IPS DF 4.7 (cell line): Measurements from ENCODE around the gene MCF2L2.

Experiments
- DNase-seq: peaks from one replicate; pipeline ENCODE4 v3.0.0-alpha.2; 2013; ENCODE audit warnings: low spot score; ENCODE audit errors: extremely low read depth

MCF2L2 gene

DNA sequence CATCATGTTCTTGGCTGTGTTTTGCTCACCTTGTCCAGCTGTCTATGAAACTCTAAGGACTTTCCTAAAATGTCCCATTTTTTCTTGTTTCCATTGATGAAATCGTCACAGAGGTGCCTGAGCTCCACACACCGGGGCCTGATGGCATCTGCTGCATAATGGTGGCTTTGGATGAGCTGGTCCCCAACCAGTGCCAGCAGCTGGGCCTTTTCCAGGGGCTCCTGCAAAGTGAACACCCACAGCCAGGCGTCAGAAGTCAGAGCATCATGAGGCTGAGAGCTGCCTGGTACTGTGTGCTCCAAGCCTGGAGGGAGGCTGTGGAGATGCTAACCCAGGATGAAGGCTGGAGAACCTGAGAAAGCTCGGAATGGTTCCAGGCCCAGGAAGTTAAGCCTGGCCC lies 128.4 kb downstream of the MCF2L2 start:
- DNase-seq, result no peak

DNA sequence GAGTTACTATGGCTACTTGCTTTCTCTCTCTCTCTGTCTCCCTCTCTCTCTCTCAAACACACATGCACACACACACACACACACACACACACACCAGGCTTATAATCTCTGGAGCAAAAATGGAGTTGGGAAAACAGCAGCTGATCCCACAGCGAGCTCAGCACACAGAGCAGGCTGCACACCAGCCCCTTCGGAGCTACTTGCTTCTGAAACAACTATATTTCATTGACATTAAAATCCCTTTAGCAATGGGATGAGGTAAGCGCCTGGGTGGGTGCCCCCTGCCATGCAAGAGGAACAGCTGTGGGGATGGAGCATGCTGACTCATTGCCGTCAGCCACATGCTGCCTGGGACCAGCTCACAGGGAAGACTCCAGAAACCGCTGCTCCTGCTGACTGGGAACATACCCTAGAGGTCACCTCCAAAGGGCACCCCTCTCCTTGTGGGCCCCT lies 129.7 kb downstream of the MCF2L2 start:
- DNase-seq, result peak; percentile 11

DNA sequence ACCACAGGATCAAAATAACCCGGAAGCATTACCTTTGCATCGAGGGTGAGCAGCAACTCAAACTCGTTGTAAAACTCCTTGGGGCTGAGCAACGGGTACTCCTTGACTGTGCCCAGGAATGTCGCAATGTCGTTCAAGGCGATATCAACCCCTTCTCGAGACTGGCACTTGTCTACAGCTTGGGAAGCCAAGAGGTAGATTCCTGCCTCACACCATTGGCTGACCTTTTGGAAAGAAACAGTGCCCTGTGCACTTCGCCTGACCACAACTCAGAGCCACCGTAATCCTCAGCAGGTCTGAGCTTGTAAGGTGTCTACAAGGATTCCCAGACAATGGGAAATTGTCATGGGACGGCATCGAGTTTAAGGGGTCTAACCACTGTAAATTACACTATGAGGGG lies 131.5 kb downstream of the MCF2L2 start:
- DNase-seq, result no peak

DNA sequence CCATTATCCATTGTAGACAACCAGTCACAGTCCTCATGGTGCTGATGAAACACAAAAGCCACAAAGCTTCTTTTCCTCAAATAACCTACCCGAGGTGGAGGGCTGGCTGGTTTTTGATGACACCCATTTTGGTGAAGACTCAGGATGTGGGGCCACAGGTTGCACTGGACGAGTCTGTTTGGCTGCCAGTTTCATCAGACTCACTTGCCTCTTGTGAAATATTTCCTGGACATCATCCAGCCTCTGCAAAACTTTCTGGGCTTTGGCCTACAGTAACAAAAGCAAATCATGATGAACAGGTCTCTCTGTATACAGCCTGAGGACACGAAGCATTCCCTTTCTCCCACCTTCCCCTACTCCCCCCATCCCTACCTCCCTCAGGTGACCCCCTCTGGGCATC lies 133.2 kb downstream of the MCF2L2 start:
- DNase-seq, result no peak

DNA sequence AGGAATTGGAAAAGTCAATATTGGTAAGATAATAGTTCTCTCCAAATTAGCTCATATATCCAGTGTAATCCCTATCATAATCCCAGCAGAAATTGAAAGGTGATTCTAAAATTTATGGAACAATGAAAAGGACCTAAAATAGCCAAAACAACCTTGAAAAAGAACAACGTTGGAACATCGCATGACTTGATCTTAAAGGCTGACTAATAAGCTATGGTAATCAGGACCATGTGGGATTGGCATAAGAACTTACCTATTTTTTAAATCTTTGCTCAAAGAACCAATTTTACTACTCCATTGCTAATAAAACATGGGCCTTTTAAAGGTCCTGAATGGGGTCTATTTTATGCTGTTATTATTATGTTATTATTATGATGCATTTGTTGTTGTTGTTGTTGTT lies 134.5 kb downstream of the MCF2L2 start:
- no peak for DNase-seq

DNA sequence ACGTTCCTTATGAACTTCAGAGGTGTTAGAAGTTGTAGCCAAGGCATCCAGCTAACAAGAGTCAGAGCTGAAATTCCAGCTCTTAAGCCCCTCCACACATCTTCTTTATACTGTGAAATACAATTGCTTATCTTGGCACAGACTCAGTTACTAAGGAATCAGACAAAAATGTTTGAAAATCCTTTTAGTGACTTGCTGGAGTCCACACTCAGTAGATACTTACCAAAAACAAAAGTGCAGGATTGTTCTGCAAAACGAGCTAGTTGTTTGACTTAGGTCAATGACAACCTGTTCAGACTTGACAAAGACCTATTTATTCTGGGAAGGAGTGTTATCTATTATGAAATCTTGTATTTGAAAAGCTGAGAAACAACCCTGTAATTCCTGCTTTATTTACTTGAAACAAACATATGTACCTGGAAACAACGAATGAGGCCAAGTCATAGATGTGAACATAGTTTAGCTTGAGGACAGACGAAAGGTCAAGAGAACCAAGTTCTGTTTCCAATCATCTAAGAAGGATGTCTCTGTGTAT lies 136.9 kb downstream of the MCF2L2 start:
- no peak for DNase-seq

DNA sequence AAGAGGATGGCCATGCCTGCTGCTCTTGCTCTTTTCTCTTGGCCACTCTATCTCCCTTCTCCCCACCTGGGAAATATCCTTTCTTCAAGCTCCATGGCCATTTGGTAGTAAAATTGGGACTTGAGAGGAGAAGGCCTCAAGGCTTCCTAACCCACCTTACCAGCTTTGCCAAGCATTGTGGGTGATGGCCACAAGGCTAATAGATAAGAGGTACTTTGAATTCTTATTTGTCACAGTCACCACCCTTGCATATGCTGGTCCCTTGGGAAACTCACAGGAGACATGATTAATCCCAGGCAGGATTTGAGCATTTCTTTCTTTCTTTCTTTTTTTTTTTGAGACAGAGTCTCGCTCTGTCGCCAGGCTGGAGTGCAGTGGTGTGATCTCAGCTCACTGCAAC lies 138.2 kb downstream of the MCF2L2 start:
- no peak for DNase-seq

DNA sequence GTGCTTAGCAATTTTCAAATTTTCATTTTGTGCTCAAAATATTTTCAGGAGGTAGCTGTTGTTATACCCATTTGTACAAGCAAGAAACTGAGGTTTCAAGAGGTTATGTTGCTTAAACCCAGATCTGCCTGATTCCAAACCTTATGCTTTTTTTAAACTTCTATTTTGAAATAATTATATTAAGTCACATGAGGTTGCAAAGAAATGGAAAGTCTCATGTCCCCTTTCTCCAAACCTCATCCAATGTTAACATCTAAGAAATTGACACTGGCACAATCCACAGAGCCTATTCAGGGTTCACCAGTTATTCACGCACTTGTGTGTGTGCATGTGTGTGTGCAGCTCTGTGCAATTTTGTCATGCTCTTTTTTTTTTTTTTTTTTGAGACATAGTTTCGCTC lies 140.3 kb downstream of the MCF2L2 start:
- no peak for DNase-seq

DNA sequence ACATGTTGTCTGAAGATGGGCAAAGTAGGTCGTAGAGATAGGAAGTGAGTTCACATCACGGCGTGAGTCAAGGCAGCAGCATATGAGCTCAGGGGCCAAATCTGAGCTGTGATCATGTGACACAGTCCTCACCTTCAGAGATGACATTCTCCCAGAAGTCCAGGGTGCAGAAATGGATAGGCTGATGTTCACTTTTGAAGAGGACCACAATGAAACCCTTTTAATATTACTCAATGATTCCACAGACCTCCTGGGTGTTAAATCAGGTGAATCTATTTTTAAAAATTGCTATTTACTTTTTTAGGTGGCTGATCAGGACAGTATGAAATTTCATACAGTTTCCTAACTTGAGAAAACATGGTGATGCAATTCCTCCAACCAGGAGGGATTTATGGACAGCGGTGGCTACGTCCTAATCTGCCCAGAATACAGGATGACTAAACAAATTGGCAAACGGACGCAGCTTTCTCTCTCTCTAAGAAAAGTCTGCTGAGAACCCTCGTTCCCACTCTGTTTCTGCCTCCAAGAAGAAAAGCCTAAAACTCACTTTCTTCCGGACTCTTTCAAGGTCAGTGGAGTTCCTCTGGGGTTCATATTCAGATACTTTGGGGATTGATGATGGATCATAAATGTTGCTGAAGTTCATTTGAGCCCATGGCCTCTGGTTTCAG lies 141.0 kb downstream of the MCF2L2 start:
- no peak for DNase-seq

DNA sequence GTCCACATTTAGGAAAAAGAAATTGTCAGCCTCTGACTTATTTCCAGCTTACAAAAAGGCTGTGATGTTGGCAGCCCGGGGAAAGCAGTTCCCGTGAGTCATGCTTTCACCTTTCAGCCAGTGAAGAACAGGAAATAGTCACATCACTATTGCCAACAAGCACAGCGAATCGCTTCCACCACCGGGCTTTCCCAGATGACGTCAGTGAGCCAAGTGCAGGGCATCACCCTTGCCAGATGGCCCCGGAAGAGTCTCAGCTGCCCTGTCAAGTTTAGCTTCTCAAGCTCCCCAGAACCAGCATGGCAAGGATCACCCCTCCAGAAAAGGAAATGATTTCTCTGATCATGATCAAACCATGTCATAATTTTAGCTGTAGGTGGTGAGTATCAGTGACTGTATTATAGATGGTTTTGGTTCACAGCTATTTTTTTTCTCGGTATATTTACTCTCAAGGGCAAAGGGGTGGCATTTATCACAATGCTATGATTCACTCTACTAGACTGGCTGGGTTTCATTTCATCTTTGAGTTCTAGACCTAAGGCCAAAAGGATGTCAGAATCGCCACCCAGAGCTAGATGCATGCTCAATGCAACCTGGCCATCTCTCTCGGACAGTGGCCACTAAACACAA lies 142.5 kb downstream of the MCF2L2 start:
- no peak for DNase-seq

DNA sequence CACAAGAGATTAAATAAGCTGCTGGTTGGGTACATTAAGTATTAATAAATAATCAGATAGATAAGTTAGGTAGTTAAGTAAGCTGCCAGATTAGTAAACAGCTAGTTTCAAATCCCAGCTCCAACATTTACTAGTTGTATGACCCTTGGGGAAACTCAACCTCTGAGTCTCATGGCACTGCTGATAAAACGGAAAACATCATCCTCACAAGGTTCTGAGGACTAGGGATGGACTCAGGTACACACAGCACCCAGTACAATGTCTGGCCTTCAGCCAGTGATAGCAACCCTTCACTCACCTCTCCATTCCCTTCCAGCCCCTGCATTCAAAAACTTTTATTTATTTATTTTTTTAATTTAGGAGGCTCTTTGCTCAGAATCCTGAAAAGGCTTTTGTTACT lies 143.1 kb downstream of the MCF2L2 start:
- DNase-seq, result no peak

DNA sequence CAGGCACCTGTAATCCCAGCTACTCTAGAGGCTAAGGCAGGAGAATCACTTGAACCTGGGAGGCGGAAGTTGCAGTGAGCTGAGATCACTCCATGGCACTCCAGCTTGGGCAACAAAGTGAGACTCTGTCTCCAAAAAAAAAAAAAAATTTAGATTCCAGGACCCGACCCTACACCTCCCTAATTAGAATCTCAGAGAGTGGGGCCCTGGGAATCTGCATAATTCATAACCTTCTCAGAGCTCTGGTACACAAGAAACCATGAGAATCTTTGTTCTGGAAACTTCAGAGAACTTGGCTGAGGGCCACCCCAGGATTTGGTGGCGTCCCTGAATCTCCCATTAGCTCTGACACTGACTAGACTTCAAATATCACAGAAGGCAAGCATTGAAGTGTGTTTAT lies 143.8 kb downstream of the MCF2L2 start:
- DNase-seq, result no peak

DNA sequence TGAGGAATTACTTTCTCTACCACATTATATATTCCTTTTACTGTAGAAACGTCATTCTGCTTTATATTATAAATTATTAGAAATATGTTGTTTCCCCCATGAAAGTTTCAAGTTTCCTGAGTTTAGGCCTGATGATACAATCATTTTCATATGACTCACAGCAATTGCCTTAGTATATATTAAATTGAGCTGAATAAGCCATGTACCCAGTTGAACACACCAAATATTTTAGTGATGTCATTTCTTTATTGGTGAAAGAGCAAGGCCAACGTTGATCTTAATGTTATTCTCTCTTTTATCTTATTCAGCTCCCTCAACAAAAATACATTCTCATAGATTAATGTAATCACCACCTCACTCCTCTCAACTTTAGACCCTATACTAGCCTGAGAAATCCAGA lies 144.5 kb downstream of the MCF2L2 start:
- DNase-seq, result no peak

DNA sequence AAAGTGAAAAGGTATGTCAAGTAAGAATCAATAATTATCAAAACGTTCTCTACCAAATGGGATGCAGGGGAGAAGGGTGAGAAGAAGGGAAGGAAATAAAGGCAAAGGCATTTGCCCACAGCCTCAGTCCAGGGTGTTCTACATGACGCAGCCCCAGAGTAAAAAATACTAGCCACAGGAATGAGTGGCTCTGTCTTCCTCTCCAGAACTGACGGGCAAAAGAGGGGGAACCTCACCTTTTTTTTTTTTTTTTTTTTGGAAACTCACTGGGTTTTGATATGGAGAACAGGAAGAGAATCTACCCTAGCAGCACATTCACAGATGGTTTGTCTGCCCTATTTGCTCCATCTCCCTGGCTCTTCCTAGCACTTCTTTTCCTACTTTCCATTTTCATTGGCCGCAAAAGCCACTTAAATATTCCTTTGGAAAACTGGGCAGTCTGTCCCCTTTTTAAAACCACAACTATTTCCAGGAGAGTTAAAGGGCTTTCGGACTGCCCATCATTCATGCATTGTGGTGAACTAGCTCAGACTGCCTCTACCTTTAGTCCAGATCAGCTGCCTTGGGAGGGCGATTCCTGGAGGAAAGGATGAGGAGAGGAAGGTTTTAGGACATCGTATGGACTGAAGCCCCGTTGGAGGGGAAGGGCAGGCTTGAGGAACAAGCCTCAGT lies 147.2 kb downstream of the MCF2L2 start:
- no peak for DNase-seq

DNA sequence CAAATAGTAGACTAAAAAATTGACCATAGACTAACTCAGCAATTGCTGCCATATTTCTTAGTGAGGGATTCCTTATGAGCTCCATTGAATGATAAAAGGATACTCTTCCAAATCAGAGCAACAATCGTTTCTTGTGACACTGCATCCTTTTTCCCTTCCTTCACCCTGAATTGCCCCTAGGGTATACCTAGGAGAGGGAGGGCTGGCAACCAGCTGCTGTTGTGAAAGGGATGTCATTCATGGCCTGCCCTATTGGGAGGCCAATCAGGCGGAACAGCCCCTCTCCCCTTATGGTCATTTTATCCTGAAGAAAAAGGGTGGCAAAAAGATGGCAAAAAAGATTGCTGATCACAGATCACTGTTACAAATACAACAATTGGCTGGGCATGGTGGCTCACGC lies 149.0 kb downstream of the MCF2L2 start:
- no peak for DNase-seq

DNA sequence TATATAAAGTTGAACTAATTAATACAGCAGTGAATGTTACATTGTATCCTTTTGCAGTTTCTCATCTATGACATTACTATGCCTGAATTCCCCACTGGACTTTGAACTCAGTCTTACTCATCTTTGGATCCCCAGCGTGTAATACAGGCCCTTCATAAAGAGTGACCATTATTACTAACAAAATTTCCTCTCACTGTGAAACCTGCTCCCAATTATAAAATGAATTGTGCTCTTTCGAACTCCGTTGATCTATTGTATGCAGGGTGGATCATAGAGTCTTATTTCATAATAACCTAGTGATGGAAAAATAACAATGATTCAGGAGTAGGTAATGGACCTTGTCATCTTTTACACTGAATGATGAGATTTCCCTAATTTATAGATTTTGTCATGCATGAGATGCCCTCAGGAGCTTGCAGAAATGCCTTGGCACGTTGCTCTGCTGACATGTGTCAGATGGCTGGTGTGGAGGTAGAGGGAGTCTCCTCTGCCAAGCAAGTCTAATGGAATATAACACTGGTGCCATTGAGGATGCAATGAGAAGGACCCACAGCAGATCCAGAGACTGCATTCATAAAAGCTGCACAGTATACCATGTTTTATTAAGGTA lies 149.8 kb downstream of the MCF2L2 start:
- DNase-seq, result no peak

DNA sequence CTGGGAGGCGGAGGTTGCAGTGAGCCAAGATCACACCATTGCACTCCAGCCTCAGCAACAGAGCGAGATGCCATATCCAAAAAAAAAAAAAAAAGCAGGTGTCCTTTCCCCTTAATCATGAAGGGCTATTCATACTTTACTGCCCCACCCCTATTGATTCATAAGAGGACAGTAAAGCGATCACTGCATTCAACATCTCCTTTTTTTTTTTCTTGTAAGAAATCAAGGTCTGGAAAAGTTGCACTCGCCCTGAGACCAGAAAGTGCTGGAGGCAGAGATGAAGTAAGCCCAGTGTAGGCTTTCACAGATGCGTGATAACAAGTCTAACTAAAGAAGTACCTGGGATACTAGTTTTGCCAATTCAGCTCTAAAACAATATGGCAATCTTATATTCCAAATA lies 151.2 kb downstream of the MCF2L2 start:
- no peak for DNase-seq

DNA sequence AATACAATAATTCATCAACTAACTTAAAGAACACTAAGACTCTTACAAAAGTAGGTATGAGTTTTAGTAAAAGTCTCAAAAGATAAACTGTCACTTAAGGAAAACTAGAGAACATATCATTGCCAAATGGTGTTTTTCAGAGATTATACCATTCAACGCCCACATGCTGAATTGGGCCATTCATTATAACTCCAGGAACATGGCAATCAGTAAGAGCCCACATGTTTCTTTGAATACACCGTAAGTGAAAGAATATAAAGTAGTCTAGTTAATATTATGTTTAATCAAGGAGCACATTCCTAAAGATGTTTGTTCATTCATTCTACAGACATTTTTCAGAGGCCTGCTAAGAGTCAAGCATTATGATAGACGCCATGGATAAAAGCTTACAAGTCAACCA lies 152.5 kb downstream of the MCF2L2 start:
- no peak for DNase-seq

DNA sequence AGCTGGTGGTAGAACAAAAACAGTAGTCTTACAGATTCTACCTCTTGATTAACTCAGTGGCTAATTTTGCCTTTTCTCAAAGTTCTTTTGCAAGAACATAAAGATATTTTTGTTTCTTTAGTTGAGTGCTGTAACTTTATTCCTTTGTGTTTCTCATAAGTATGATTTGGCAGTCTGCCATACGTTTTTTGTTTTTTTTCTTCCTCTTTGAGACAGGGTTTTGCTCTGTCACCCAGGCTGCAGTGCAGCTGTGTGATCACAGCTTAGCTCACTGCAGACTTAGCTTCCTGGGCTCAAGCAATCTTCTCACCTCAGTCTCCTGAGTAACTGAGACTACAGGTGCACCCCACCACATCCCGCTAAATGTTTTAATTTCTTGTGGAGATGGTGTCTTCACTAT lies 153.0 kb downstream of the MCF2L2 start:
- DNase-seq, result no peak

DNA sequence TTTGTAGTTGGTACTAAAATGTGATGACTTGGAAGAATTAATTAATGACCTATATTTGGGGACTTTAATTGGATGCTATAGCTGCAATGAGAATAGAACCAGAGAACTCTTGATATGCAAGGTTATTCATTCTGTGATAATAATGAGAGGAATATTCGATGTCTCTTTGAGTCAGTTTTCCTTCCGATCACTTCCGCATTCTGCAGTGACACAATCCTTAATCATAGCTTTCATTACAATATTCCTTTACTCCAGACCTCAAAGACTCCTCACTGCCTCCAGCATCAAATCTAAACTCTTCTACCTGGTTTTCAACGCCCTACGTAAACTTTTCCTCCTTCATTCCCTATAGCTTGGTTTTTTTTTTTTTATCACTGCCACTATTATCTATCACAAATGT lies 153.8 kb downstream of the MCF2L2 start:
- no peak for DNase-seq

DNA sequence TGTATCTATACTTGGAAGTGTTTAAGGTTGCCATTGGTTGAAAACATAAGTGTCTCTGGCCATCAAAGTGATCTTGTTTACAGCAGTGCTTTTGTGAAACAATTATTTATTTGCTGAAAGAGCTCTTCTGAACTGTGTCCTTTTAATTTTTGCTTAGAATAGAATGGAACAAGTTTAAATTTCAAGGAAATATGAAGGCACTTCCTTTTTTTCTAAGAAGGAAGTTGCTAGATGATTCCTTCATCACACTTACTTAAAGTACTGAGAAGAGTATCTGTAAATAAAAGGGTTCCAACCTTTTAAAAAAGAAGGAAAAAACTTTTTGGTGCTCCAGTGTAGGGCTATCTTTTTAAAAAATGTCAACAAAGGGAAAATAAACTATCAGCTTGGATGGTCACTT lies 155.6 kb downstream of the MCF2L2 start:
- DNase-seq, result no peak

DNA sequence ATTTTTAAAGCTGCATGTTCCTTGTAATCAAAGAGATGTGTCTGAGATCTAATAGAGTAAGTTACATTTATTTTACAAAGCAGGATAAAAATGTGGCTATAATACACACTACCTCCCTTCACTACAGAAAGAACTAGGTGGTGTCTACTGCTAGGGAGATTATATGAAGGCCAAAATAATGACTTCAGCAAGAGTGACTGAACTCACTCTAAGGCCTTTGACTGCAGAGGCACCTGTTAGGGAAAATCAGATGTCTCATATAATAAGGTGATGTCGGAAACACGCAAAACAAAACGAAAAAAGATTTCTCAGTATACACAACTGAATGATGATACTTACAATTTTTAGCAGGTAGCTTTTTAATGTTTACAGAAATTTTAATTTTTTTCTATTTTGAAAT lies 156.3 kb downstream of the MCF2L2 start:
- DNase-seq, result no peak
